Prostate gland (tissue), 2 donors: ENCODE data around the gene SF3B6. TPM values are rescaled to one million over a fixed set of nuclear protein-coding genes. Genes with fewer than 3 reads are reported as not detected.

Experiments used
- DNase-seq: peaks from one replicate; pipeline ENCODE4 v3.0.0-alpha.2; 2019; ENCODE audit warnings: low spot score
- H3K27ac ChIP-seq, 2 donors: fragments of 200-600 bp; sonication (generic); 2 replicates each; pipeline ENCODE4 v1.5.1; 2017 to 2019
- H3K27me3 ChIP-seq: fragments of 200-600 bp; sonication (generic); replicated peaks from 2 replicates; pipeline ENCODE4 v1.5.1; 2019; ENCODE audit not compliant: insufficient read depth
- H3K36me3 ChIP-seq, 2 donors: fragments of 200-600 bp; sonication (generic); 1 replicate in 1 of 2; 2 replicates in 1 of 2; pipeline versions ENCODE4 v1.5.1 to v1.8.1; 2017 to 2019
- H3K4me1 ChIP-seq: fragments of 200-600 bp; sonication (generic); replicated peaks from 2 replicates; pipeline ENCODE4 v1.5.1; 2019
- H3K4me3 ChIP-seq, 2 donors: fragments of 200-600 bp; sonication (generic); 2 replicates each; pipeline ENCODE4 v1.5.1; 2017 to 2019
- H3K9me3 ChIP-seq: fragments of 200-600 bp; sonication (generic); 2 replicates; pipeline ENCODE4 v1.5.1; 2017
- CTCF ChIP-seq, 4 experiments: fragments of 200-600 bp in 2 of 4; fragments of 450-650 bp in 2 of 4; sonication (generic) in 2 of 4; IDR thresholded peaks; 1 replicate in 3 of 4; 2 replicates in 1 of 4; pipeline ENCODE4 v1.5.1; 2016 to 2019; ENCODE audit warnings: antibody characterized with exemption in 4 of 4, mild to moderate bottlenecking in 2 of 4, moderate library complexity in 2 of 4
- POLR2A ChIP-seq: fragments of 450-650 bp; IDR thresholded peaks from one replicate; pipeline ENCODE4 v1.6.1; 2016; ENCODE audit warnings: antibody characterized with exemption, mild to moderate bottlenecking
- POLR2AphosphoS5 ChIP-seq: sonication (generic); formaldehyde crosslinking; IDR thresholded peaks from one replicate; pipeline ENCODE4 v1.6.1; 2017; ENCODE audit warnings: antibody characterized with exemption
- WGBS: methylation state at CpG from one replicate; pipeline ENCODE4 v1.1.5; 2018; 5-methylcytosine and 5-hydroxymethylcytosine counted together
- intact Hi-C: fragments of 100-400 bp; cut with DNase I; formaldehyde crosslinking; loops from one replicate; pipeline ENCODE4 v1.14.2; 2022
- total RNA-seq, 2 donors: library from RNA; depleted of rRNA; stranded (reverse); fragments of >200 nt; gene quantifications; one replicate each; pipeline ENCODE4 v1.1.0, GENCODE V29; 2016

Gene SF3B6
- total RNA-seq, 2 donors from 2014 or later, result 78.9 to 79.3 TPM

GRCh38 chr2:24054366-24055010 lies 21.6 kb downstream of the SF3B6 start:
- 83% methylated on average over 8 of the region's 8 CpGs for WGBS
- Histone ChIP-seq H3K9me3 (no peaks in the 10 kb centered on the region), H3K4me1 (no peaks in the 10 kb centered on the region), H3K27me3 (no peaks in the 10 kb centered on the region), H3K4me3 (no peak overlapping the region), H3K27ac (no peak overlapping the region), H3K36me3 (no peaks in the 10 kb centered on the region)
- no peak for DNase-seq
- TF ChIP-seq POLR2A, result no peak
- TF ChIP-seq POLR2AphosphoS5, result no peak
- TF ChIP-seq CTCF (IDR thresholded peaks at IDR 0.05), result no peak
- intact Hi-C loops, result no loop called here

GRCh38 chr2:24052951-24053350 lies 23.2 kb downstream of the SF3B6 start:
- Histone ChIP-seq H3K4me1 (peaks cover 3% of the 10 kb centered on the region), H3K27ac (no peak overlapping the region), H3K9me3 (no peaks in the 10 kb centered on the region), H3K27me3 (no peaks in the 10 kb centered on the region), H3K36me3 (no peaks in the 10 kb centered on the region), H3K4me3 (no peak overlapping the region)
- WGBS, result 88% methylated on average over 1 of the region's 1 CpG
- no peak for DNase-seq
- intact Hi-C loops, result no loop called here
- TF ChIP-seq POLR2A (no peak), CTCF (IDR thresholded peaks at IDR 0.05) (no peak), POLR2AphosphoS5 (no peak)

- WGBS, result 89% methylated on average over 8 of the region's 8 CpGs
- H3K27ac ChIP-seq, result no peak overlapping the region
- H3K9me3 ChIP-seq, result no peaks in the 10 kb centered on the region
- DNase-seq, result no peak
- H3K4me3 ChIP-seq, result no peak overlapping the region
- H3K4me1 ChIP-seq, result peaks cover 3% of the 10 kb centered on the region
- TF ChIP-seq POLR2A, result no peak
- TF ChIP-seq POLR2AphosphoS5, result no peak
- no peak for TF ChIP-seq CTCF (IDR thresholded peaks at IDR 0.05)
- no peaks in the 10 kb centered on the region for H3K27me3 ChIP-seq
- intact Hi-C loops, result no loop called here
- no peaks in the 10 kb centered on the region for H3K36me3 ChIP-seq
Observed at GRCh38 chr2:24051833-24052232, 24.3 kb downstream of the SF3B6 start.

GRCh38 chr2:24050041-24050979 lies 25.8 kb downstream of the SF3B6 start:
- no peaks in the 10 kb centered on the region for H3K9me3 ChIP-seq
- peak overlapping the region; percentile 64 to 66 for H3K4me3 ChIP-seq
- DNase-seq, result no peak
- TF ChIP-seq CTCF (IDR thresholded peaks at IDR 0.05) (no peak), POLR2A (no peak), POLR2AphosphoS5 (no peak)
- peaks cover 3% of the 10 kb centered on the region for H3K4me1 ChIP-seq
- H3K27ac ChIP-seq, result peak overlapping the region; percentile 39 to 71
- WGBS, result 5% methylated on average over 42 of the region's 47 CpGs
- H3K27me3 ChIP-seq, result no peaks in the 10 kb centered on the region
- intact Hi-C loops, result no loop called here
- no peaks in the 10 kb centered on the region for H3K36me3 ChIP-seq
